Measurements from ENCODE around the gene CDC37L1.

DNA sequence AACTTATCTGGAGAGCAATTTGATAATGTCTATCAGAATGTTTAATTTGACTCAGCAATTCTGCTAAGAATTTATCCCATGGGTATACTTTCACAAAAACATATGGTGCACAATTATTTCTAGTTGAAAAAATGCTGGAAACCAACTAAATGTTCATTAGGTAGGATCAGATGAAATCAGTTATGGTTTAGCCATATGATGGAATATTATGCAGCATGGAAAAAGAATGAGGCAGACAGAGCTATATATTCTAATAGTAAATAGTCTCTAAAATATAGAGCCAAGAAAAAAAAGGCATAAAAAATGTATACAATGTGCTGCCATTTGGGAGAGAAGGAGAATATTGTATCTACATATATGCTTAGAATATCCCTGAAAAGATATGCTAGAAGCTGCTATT is 9.5 kb upstream of the CDC37L1 start:
- TF ChIP-seq, protein P1, sequence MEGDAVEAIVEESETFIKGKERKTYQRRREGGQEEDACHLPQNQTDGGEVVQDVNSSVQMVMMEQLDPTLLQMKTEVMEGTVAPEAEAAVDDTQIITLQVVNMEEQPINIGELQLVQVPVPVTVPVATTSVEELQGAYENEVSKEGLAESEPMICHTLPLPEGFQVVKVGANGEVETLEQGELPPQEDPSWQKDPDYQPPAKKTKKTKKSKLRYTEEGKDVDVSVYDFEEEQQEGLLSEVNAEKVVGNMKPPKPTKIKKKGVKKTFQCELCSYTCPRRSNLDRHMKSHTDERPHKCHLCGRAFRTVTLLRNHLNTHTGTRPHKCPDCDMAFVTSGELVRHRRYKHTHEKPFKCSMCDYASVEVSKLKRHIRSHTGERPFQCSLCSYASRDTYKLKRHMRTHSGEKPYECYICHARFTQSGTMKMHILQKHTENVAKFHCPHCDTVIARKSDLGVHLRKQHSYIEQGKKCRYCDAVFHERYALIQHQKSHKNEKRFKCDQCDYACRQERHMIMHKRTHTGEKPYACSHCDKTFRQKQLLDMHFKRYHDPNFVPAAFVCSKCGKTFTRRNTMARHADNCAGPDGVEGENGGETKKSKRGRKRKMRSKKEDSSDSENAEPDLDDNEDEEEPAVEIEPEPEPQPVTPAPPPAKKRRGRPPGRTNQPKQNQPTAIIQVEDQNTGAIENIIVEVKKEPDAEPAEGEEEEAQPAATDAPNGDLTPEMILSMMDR (IDR thresholded peaks at IDR 0.05; ENCODE audit: insufficient read depth, low read length, poor library complexity, severe bottlenecking): no peak
- TF ChIP-seq EZH2phosphoT487 (conservative IDR thresholded peaks at IDR 0.05; ENCODE audit: low read length): no peak
